Fibroblast of lung (primary cell): ENCODE results near the gene UNKL. TPM values are rescaled to one million over a fixed set of nuclear protein-coding genes. Genes with fewer than 3 reads are reported as not detected.
A peak's percentile ranks its signal among the peaks of the same experiment; 100 is the strongest.

ENCODE experiments used
- DNase-seq, 2 donors: peaks; one replicate each; pipeline versions ENCODE4 v3.0.0 to v3.0.0-alpha.2; 2010; ENCODE audit warnings: low read depth in 2 of 2
- H2AFZ ChIP-seq: 2 replicates; pipeline ENCODE4 v1.5.1; 2012; ENCODE audit warnings: low read length, control low read depth, inconsistent platforms
- H3K27ac ChIP-seq: 2 replicates; pipeline ENCODE4 v1.5.1; 2011; ENCODE audit warnings: low read length, control low read depth; ENCODE audit not compliant: insufficient read depth
- H3K27me3 ChIP-seq: 2 replicates; pipeline ENCODE4 v1.5.1; 2011; ENCODE audit warnings: mild to moderate bottlenecking, low read length; ENCODE audit not compliant: control insufficient read depth, insufficient read depth
- H3K36me3 ChIP-seq: 2 replicates; pipeline ENCODE4 v1.5.1; 2011; ENCODE audit warnings: low read length; ENCODE audit not compliant: control insufficient read depth, insufficient read depth
- H3K4me1 ChIP-seq: 2 replicates; pipeline ENCODE4 v1.5.1; 2011; ENCODE audit warnings: low read length; ENCODE audit not compliant: control insufficient read depth, insufficient read depth; ENCODE audit errors: extremely low read depth
- H3K4me2 ChIP-seq: 2 replicates; pipeline ENCODE4 v1.5.1; 2011; ENCODE audit warnings: low read length, control low read depth; ENCODE audit not compliant: insufficient read depth; ENCODE audit errors: extremely low read depth
- H3K4me3 ChIP-seq, 4 experiments: fragments of 200-600 bp in 1 of 4; sonication (generic) in 1 of 4; replicated peaks in 1 of 4; 2 replicates each; pipeline ENCODE4 v1.5.1; 2011 to 2016; ENCODE audit warnings: low read length in 4 of 4, low read depth in 3 of 4, mild to moderate bottlenecking in 3 of 4, control low read depth in 2 of 4, inconsistent platforms in 1 of 4, mixed read lengths in 1 of 4; ENCODE audit not compliant: insufficient read depth in 1 of 4; ENCODE audit errors: control extremely low read depth in 1 of 4
- H3K79me2 ChIP-seq: 2 replicates; pipeline ENCODE4 v1.5.1; 2012; ENCODE audit warnings: mild to moderate bottlenecking, low read length, inconsistent platforms; ENCODE audit not compliant: control insufficient read depth, insufficient read depth
- H3K9ac ChIP-seq: 2 replicates; pipeline ENCODE4 v1.5.1; 2011; ENCODE audit warnings: mild to moderate bottlenecking, low read length, control low read depth; ENCODE audit not compliant: insufficient read depth
- H3K9me3 ChIP-seq: 2 replicates; pipeline ENCODE4 v1.5.1; 2012; ENCODE audit warnings: low read depth, low read length; ENCODE audit not compliant: control insufficient read depth, insufficient read depth
- H4K20me1 ChIP-seq: 2 replicates; pipeline ENCODE4 v1.5.1; 2011; ENCODE audit warnings: low read length; ENCODE audit not compliant: control insufficient read depth, insufficient read depth; ENCODE audit errors: extremely low read depth
- EZH2 ChIP-seq: IDR thresholded peaks from 2 replicates; pipeline ENCODE4 v1.5.1; 2012; ENCODE audit warnings: low read length, control low read depth, mild to moderate bottlenecking; ENCODE audit errors: missing control alignments
- polyA plus RNA-seq, 2 donors: library from polyadenylated mRNA; depleted of rRNA in 1 of 2; stranded (reverse) in 1 of 2; unstranded in 1 of 2; fragments of >200 nt; gene quantifications; 2 replicates each; pipeline ENCODE4 v1.2.1, GENCODE V29; 2011 to 2012; ENCODE audit warnings: missing spikeins in 1 of 2
- total RNA-seq: library from RNA; depleted of rRNA; stranded (reverse); fragments of >200 nt; gene quantifications from 2 replicates; pipeline ENCODE4 v1.2.1, GENCODE V29; 2014
- TF ChIP-seq, protein P1 (sequence below), 2 donors: IDR thresholded peaks in 1 of 2; conservative IDR thresholded peaks in 1 of 2; 1 replicate in 1 of 2; 2 replicates in 1 of 2; pipeline ENCODE4 v1.5.1; 2011 to 2012; ENCODE audit warnings: low read length in 2 of 2, control low read depth in 1 of 2, inconsistent platforms in 1 of 2, low read depth in 1 of 2, mild to moderate bottlenecking in 1 of 2

The UNKL gene
- total and polyA plus RNA-seq, 2 donors (not counting 1 experiment from before 2014, with no cell fraction given), result 4.3 to 6.3 TPM

DNA sequence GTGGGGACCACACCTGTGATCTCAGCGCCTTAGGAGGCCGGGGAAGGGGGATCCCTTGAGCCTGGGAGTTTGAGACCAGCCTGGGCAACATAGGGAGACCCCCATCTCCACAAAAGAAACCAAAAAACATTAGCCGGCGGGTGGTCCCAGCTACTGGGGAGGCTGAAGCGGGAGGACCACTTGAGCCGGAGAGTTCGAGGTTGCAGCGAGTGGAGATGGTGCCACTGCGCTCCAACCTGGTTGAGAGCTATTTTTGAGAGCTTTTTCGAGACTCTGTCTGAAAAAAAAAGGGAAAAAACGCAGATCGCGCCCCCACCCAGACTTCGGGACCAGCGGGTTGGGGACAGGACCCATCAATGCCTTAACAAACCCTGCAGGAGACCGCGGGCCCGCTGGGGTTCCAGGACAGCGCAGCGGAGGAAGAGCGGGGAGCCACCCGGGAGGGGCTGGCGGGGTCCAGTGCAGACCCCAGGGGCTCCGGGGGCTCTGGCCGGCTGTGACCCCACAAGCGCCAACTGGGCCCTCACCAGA lies 81.8 kb downstream of the UNKL start:
- H2AFZ ChIP-seq, result no peak overlapping the region
- no peak for DNase-seq
- H3K27me3 ChIP-seq, result peaks cover 36% of the 10 kb centered on the region
- no peak overlapping the region for H3K9ac ChIP-seq
- no peak overlapping the region for H3K4me3 ChIP-seq
- H4K20me1 ChIP-seq, result no peaks in the 10 kb centered on the region
- H3K79me2 ChIP-seq, result no peaks in the 10 kb centered on the region
- H3K27ac ChIP-seq, result no peak overlapping the region
- no peak overlapping the region for H3K4me2 ChIP-seq
- no peaks in the 10 kb centered on the region for H3K9me3 ChIP-seq
- H3K4me1 ChIP-seq, result peaks cover 7% of the 10 kb centered on the region
- no peaks in the 10 kb centered on the region for H3K36me3 ChIP-seq
- peak; percentile 37 for TF ChIP-seq EZH2
- TF ChIP-seq, protein P1, sequence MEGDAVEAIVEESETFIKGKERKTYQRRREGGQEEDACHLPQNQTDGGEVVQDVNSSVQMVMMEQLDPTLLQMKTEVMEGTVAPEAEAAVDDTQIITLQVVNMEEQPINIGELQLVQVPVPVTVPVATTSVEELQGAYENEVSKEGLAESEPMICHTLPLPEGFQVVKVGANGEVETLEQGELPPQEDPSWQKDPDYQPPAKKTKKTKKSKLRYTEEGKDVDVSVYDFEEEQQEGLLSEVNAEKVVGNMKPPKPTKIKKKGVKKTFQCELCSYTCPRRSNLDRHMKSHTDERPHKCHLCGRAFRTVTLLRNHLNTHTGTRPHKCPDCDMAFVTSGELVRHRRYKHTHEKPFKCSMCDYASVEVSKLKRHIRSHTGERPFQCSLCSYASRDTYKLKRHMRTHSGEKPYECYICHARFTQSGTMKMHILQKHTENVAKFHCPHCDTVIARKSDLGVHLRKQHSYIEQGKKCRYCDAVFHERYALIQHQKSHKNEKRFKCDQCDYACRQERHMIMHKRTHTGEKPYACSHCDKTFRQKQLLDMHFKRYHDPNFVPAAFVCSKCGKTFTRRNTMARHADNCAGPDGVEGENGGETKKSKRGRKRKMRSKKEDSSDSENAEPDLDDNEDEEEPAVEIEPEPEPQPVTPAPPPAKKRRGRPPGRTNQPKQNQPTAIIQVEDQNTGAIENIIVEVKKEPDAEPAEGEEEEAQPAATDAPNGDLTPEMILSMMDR (conservative IDR thresholded peaks at IDR 0.05 in 1 of 2, IDR thresholded peaks at IDR 0.05 in 1 of 2; ENCODE audit: low read depth in 1 of 2, low read length in 2 of 2), result no peak

GRCh38 chr16:1331712-1332617 lies 82.5 kb downstream of the UNKL start:
- Histone ChIP-seq H3K36me3 (no peaks in the 10 kb centered on the region), H3K4me3 (peak overlapping the region in 1 of 4 experiments; percentile 21), H3K9ac (peak overlapping the region; percentile 13), H3K27ac (no peak overlapping the region), H4K20me1 (no peaks in the 10 kb centered on the region), H3K4me2 (peak overlapping the region; percentile 51), H2AFZ (peak overlapping the region; percentile 16), H3K27me3 (peaks cover 36% of the 10 kb centered on the region), H3K4me1 (peaks cover 7% of the 10 kb centered on the region), H3K9me3 (no peaks in the 10 kb centered on the region), H3K79me2 (no peaks in the 10 kb centered on the region)
- peak; percentile 25 to 32 for DNase-seq
- TF ChIP-seq EZH2, result peak; percentile 86
- TF ChIP-seq, protein P1 (conservative IDR thresholded peaks at IDR 0.05 in 1 of 2, IDR thresholded peaks at IDR 0.05 in 1 of 2; ENCODE audit: low read depth in 1 of 2, low read length in 2 of 2), result no peak

GRCh38 chr16:1330931-1331711 lies 83.4 kb downstream of the UNKL start:
- H3K9me3 ChIP-seq, result no peaks in the 10 kb centered on the region
- peak overlapping the region; percentile 16 for H2AFZ ChIP-seq
- no peaks in the 10 kb centered on the region for H3K36me3 ChIP-seq
- peaks cover 7% of the 10 kb centered on the region for H3K4me1 ChIP-seq
- H3K9ac ChIP-seq, result no peak overlapping the region
- peak overlapping the region; percentile 51 for H3K4me2 ChIP-seq
- no peak for TF ChIP-seq EZH2
- TF ChIP-seq, protein P1 (conservative IDR thresholded peaks at IDR 0.05 in 1 of 2, IDR thresholded peaks at IDR 0.05 in 1 of 2; ENCODE audit: low read depth in 1 of 2, low read length in 2 of 2), result no peak
- no peak for DNase-seq
- peaks cover 36% of the 10 kb centered on the region for H3K27me3 ChIP-seq
- no peak overlapping the region for H3K27ac ChIP-seq
- H3K4me3 ChIP-seq, result peak overlapping the region in 1 of 4 experiments; percentile 21
- H3K79me2 ChIP-seq, result no peaks in the 10 kb centered on the region
- no peaks in the 10 kb centered on the region for H4K20me1 ChIP-seq
